GM18870 (cell line): ENCODE measurements around the gene HAND1.

Experiments used
- ATAC-seq: cut with Tn5 transposase; IDR thresholded peaks from one replicate; pipeline ENCODE4 v1.9.1; 2021; ENCODE audit warnings: moderate library complexity; ENCODE audit not compliant: unreplicated experiment

HAND1 gene

GRCh38 chr5:154506049-154506715 lies 28.2 kb upstream of the HAND1 start:
- ATAC-seq = no peak

DNA sequence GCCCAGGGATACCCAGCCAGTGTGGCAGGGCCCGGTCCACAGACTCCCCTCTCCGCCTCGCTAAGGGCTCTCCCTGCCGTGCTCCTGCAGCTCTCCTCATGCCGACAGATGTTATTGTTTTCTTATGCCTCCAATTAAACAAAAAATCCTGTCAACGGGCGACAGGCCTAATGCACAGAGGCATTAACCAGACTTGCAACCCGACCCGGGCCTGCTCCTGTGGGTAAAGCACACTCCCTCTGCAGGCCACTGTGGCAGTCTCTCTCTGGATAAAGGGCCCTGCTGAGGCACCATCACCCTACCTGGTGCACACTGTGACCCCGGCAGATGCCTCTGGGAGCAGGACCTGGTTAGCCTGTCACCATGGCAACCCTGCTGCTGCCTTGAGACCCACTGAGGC lies 27.5 kb upstream of the HAND1 start:
- no peak for ATAC-seq

- ATAC-seq = no peak
Observed at GRCh38 chr5:154503698-154504039, 25.6 kb upstream of the HAND1 start.

DNA sequence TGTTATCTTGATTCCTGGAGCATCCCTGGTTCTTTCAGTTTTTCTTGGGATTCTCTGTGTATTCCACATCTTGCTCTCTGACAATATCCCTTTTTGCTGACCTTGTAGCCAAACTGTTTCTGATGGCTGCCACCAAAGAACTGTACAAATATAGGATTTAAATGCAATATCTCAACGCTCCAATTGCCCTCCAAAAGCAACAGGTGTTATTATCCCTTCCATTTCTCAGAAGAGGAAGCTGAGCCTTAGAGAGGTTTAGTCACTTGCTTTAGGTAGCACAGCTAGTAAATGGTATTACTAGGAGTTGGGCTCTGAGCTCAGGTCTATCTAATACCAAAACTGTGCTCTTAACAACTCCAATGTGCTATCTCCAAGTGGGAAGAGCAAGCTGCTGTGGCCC lies 24.2 kb upstream of the HAND1 start:
- ATAC-seq = no peak

GRCh38 chr5:154501566-154501965 lies 23.5 kb upstream of the HAND1 start:
- ATAC-seq = no peak

GRCh38 chr5:154498994-154499393 lies 21.0 kb upstream of the HAND1 start:
- ATAC-seq = no peak

GRCh38 chr5:154498591-154498990 lies 20.6 kb upstream of the HAND1 start:
- no peak for ATAC-seq

DNA sequence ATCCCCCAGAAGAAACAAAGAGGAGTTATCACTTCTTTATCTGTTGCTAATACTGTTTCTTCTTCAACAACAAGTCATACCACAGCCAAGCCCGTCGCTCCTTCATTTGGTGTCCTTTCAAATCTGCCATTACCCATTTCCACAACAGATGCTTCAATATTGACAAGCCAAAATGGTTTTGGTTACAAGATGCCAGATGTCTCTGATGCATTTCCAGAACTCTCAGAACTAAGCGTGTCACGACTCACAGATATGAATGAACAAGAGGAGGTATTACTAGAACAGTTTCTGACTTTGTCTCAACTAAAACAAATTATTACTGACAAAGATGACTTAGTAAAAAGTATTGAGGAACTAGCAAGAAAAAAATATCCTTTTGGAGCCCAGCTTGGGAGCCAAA lies 16.0 kb upstream of the HAND1 start:
- no peak for ATAC-seq

- ATAC-seq = no peak
Observed at GRCh38 chr5:154493274-154493673, 15.2 kb upstream of the HAND1 start.

- ATAC-seq = no peak
Observed at GRCh38 chr5:154491941-154492340, 13.9 kb upstream of the HAND1 start.

GRCh38 chr5:154487541-154487940 lies 9.5 kb upstream of the HAND1 start:
- ATAC-seq = peak; percentile 99

DNA sequence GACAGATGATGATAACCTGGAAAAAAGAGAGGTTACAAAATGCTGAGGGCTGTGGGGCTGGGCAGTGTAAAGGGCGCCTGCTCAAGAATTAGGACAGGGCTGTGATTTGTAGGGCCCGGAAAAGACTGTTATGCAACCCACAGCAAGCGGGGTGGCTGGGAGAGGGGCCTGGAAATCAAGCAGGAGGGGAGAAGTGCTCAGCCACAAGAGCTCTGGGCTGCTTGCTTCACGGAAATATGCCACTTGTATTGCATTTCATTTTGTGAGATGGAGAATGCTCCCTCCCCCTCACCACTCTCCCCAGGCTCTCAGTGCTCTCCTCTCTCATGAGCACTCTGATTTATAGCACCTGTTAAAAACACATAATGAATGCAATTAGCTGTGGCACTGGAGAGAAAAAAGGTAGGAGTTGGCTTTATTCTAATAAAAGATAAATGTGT lies 8.4 kb upstream of the HAND1 start:
- no peak for ATAC-seq

GRCh38 chr5:154485850-154486426 lies 7.9 kb upstream of the HAND1 start:
- no peak for ATAC-seq

DNA sequence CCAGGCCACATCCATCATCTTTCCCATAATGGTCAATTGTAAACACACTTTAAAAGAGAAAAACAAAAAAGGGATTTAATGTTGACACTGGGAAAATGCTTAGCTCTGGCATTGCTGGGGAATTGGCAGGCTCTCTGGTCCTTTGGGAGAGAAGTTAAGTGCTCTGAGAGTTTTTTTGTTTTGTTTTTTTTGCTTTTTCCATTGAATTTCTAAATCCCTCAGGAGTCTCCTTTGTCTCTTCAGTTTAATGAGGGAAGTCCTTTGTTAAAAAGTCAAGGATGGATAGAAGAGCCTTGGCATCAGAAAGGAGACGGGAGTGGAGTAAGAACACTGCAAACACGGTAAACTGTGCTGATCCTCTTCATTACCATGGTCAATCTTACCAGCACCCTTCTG lies 7.1 kb upstream of the HAND1 start:
- ATAC-seq = no peak

DNA sequence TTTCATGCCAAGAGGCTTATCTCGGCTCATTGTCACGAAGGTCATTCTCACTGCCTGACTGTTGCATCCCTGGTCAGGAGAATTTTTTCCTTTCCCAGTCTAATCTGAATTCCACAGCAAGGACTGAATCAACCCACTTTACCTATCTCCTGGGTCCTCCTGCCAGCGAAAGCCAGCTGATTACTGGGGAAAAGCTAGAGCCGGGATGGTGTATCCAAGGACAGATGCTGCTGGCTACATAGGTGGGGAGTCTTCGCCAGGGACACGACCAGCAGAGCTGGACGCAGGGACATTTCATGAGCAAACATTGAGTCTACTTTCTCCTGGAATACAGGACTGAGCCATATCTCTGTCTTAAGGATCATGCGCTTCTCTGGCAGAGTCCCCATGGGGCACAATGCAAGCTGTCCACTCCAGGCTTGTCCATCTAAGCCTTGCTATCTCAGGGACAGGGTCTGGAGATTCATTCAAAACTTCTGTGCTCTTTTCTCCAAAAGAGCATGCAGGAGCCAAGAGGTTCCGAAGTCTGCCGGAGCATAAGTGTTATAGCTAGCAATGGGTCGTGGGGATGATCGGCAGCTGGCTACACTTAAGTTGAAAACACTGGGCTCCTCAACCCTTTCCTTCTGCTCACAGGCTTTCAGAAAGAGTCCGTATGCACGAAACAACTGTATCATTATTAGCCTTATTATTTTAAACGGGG lies 6.5 kb upstream of the HAND1 start:
- no peak for ATAC-seq

DNA sequence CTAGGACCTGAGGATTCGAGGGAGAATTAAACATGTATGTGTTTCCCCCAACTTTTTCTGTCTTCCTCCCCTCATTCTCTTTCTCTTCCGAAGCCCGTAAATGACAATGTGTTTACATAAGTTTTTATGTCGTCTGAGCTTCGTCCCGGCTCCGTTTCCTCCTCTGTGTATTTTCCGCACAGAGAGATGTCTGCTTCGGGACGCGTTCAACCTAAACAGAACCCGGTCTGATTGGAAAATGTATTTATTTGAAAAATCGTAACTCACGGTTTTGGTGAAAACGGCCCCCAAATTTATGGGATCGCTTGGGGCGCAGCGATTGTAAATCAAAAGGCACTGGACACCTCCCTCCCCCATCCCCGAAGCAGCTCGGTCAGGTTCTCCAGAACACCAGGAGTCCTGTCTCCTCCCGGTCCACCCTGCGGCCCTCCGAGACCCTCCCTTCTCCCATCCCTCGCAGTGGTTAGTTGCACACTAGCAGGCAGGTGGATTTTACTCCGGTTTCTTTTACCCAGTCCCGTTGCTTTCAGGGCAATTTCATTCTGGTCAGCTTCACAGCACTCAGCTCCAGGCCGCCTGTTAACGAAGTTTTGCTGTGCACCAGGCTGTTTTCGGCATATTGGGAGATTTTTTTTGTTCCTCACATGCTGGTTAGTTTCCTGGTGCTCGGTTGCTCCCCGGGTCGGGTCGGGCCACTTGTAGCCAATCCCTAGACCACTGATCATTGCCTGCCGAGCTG lies 5.8 kb upstream of the HAND1 start:
- ATAC-seq = no peak

- no peak for ATAC-seq
Observed at GRCh38 chr5:154482528-154483449, 4.8 kb upstream of the HAND1 start.

DNA sequence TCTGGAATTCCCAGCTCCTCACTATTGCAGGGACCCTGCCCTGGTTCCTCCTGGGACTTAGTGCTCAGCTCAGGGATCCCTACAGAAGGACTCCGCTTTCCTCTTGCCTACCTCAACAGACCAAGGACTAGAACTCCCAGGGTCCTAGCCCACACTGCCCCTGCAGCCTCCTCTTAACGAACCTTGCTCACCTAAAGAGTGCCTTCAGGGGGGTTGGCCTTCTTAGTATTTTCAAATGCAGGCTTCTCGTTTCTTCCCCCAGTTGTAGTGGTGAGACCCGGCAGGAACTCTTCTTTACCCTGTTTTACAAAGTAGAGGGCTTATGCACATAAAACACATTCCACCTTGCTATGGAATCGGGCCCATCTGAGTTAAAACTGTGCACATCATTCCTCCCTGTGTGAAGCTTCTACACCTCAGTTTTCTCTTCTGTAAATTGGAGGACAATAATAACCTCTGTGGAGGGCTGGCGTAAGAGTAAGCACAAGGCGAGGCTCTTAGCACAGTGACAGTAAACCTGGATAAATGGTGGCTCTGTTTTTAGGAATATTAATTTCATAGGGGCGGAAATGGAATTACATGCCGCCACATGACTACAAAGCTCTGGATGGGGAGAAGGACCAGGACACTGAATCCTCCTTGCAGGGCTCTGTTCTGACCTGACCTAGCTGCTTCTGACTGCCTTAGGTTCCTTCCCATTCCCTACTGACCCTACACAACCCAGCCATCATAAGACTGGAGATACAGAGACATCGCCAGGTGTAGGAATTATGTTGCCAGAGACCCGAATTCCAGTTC lies 3.8 kb upstream of the HAND1 start:
- no peak for ATAC-seq

- no peak for ATAC-seq
Observed at GRCh38 chr5:154480847-154481246, 2.8 kb upstream of the HAND1 start.
